HG02610 (cell line): ENCODE results near the gene CLIC1.

Source experiments
- ATAC-seq: cut with Tn5 transposase; IDR thresholded peaks from one replicate; pipeline ENCODE4 v1.9.1; 2021; ENCODE audit warnings: mild to moderate bottlenecking, moderate library complexity; ENCODE audit not compliant: unreplicated experiment

Gene CLIC1

GRCh38 chr6:31740397-31741223, 4.3 kb upstream of the CLIC1 start:
- ATAC-seq = no peak

DNA sequence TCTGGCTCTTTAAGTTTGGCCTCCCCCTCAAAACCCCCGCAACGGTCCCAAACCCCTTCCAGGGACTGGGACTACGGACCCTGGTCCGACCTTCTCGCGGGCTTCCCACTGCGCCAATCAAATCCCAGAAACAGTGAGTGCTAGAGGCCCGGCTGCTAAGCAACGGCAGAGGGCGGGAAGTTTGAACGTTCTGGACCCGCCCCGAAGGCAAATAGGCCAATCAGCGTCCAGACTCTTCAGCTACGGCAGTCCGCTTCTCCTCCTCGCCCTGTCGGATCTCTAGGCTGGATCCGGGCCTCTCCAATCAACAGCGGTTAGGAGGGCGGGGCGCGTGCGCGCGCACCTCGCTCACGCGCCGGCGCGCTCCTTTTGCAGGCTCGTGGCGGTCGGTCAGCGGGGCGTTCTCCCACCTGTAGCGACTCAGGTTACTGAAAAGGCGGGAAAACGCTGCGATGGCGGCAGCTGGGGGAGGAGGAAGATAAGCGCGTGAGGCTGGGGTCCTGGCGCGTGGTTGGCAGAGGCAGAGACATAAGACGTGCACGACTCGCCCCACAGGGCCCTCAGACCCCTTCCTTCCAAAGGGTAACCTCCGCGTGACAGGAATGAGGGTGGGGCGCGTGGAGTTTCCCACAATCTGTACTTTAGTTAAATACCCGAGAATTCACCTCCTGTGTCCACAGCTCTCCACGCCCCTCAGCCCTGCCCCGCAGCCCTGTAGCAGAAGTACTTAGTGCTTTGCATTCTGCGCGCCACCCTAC, 3.5 kb upstream of the CLIC1 start, which contains the start of gene MSH5:
Gene MSH5 (plus strand): TSS at position 367 of the 758 bp plus-strand sequence. CDS start 462 bp downstream, outside the sequence.
- peak; percentile 76 for ATAC-seq

DNA sequence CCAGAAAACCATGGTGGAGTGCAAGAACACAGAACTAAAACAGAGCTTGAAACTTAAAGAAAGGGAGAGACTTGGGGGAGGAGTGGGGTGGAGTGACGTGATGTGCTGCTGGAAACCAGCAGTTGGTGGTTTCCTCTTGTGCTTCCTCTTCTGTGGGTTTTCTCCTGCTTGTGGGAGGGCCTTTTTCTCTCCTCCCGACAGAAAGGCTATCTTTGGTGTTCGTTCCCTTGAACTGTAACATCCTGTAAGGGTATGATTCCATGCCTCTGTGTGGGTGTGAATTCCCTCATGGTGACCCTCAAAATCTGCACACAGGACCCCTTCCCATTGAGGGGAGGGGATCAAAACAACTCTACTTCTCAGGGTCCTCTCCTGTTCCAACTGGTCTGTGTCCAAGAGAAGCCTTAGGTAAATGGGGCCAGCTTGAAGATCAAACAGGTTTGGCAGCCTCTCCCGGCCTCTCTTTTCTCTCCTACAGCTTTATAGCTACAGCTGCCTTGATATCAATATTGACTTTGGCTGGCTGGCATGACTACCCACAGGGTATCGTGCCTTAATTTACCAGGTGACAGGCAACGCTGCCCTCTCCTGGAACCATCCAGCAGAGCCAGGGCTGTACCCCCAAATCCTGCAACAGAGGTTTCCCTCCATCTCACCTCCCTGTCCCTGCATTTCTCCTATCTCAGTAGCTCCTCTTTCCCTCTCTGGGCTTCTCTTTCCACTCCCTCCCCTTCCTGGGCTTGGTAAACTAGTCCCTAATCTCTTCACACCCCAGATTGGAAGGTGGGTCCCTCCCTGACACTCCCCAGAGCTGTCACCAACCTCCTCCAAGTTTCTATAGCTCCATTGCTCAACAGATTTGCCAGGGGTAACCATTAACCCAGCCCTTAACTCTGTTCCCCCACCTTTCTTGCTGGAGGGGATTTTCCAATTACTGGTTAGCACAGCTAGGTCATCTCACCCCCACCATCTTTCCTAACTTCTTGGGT, 2.0 kb upstream of the CLIC1 start:
- peak; percentile 23 for ATAC-seq

DNA sequence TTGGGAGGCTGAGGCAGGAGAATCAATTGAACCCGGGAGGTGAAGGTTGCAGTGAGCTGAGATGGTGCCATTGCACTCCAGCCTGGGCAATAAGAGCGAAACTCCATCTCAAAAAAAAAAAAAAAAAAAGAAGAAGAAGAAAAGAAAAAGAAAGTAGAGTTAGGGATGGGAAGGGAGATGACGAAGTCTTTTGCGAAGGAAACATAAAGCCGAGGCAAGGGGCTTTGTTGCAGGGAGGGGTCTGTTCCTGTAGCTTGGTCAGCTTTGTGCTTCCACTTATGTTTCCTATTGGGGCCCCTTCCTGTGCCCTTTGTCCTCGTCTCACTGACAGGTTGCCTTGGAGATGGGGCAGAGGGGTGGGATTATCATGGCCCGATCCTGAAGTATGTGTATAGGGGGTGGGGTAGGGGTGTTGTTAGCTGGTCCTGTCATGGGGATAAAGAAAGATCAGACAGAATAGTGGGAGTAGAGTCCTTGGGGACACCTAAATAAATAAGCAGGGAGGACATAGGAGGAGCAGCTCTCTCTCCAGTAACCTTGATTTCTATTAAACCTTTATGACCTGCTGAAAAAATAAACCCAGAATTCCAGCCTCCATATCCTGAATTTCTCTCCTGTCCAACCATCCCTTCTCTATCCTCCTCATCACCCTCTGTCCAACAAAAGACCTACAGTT, 1.1 kb upstream of the CLIC1 start:
- no peak for ATAC-seq

- no peak for ATAC-seq
These were observed 511 bp upstream of the CLIC1 start for GRCh38 chr6:31736768-31737314.

DNA sequence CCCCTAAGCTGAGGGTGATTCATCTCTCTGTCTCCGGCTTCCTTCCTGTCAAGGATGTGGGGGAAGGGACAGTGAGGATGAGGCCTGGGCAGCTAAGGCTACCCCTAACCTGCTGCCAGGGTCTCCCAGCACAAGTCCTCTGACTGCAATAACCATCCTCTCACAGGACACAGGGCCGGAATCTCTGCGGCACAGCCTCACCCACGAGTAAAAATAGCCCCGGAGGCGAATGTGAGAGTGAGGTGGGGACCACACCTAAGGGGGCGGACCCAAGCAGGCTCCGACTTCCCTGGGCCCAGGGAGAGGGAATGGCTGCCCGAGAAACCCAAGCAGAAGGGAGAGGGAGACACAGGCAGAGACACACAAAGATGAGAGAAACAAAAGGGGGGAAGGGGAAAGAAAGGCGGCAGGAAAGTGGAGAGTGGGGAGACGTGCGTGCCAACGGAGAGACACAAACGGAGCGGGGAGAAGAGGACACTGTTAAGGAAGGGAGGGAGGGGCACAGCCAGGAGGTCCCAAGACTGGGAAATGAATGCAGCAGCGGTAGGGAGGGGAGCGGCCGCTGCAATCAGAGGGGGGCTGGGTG, 1.4 kb downstream of the CLIC1 start:
- ATAC-seq = peak; percentile 34

DNA sequence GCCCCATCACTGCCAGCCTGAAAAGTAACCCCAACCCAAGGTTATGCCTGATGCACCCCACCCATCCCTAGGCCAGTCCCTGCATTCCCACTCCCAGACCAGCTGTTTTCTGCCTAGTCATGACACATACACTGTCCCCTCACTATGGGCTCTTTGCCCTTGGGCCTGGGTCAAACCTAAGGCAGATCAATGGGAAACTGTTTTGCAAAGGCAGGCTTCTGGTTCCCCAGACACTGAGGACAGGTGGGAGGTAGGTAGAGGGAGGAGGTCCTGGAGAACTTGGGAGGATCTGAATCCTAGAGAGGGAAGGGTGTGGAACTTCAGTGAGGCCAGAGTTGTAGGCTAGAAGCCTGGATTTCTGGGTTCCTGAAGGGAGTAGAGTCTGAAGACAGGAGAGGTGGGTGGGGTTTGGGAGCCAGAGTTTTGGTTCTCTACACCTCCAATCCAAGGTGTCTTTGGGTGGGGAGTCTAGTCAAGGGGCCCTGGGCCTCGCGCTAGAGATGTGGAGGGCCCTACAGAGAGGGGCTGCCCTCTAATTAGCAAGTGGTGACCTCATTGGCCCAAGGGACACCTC, 2.0 kb downstream of the CLIC1 start:
- no peak for ATAC-seq

DNA sequence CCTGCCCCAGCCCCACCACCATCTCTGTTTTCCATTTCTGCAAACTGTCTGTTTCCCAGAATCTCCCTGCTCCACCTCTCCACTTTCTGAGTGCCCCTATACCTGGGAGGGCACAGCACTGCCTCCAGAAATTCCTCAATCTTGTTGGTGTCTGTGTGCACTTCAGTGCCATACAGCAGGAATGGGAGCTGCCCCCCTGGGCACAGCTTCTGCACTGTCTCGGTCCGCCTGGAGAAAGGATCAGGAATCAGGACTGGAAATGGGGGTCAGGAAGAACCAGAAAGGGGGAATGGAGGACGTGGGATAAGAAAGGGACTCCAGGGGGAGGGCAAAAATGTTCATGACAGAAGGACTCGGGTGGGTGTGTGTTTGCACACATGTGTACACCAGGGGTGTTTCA, 2.6 kb downstream of the CLIC1 start:
- no peak for ATAC-seq

- ATAC-seq = no peak
These were observed 4.3 kb downstream of the CLIC1 start for GRCh38 chr6:31732029-31732428.

DNA sequence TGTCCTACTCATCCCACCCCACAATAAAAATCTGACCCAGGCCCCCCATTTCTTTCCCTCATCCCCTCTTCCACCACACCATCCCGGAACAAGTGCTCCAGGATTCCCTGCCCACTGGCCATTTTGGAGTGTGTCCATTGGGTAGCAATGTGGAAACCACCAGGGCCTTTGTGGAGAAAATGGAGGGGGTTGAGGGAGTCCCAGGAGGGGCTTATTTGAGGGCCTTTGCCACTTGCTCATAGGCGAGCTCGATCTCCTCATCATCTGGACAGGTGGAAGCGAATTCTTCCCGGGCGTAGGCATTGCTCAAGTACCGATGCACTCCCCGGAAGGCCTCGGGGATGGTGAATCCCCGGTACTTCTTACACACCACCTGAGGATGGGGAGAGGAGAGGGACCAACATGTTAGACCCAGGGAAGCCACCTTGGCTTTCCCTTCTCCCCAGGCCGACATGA, 5.7 kb downstream of the CLIC1 start:
- no peak for ATAC-seq

- no peak for ATAC-seq
These were observed 6.2 kb downstream of the CLIC1 start for GRCh38 chr6:31729979-31730630.

DNA sequence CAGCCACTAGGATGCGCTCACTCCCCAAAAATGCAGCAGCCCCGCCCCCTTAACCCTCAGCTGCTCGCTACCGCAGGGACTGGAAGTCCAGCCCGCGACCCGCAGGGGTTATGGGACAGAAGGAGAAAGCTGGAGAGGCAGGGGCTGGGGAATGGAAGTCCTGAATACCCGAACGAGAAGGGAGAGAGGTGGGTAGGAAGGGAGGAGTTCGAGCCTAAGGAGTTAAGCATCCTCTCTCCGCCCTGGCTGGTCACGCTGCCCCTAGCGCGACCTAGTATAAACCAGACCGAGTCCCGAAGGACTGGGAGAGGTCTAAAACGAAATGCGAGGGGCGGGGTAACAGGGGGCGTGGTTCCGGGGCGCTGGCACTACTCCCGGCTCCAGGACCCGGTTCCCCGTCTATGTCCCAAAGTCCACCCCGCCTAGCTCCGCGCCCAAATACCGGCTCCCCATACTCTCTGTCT, 6.8 kb downstream of the CLIC1 start:
- no peak for ATAC-seq

GRCh38 chr6:31728767-31729514, 7.4 kb downstream of the CLIC1 start, which contains the start of gene DDAH2:
Gene DDAH2 (minus strand): TSS chr6:31729299. CDS start chr6:31729161, 138 bp downstream.
- ATAC-seq = no peak

DNA sequence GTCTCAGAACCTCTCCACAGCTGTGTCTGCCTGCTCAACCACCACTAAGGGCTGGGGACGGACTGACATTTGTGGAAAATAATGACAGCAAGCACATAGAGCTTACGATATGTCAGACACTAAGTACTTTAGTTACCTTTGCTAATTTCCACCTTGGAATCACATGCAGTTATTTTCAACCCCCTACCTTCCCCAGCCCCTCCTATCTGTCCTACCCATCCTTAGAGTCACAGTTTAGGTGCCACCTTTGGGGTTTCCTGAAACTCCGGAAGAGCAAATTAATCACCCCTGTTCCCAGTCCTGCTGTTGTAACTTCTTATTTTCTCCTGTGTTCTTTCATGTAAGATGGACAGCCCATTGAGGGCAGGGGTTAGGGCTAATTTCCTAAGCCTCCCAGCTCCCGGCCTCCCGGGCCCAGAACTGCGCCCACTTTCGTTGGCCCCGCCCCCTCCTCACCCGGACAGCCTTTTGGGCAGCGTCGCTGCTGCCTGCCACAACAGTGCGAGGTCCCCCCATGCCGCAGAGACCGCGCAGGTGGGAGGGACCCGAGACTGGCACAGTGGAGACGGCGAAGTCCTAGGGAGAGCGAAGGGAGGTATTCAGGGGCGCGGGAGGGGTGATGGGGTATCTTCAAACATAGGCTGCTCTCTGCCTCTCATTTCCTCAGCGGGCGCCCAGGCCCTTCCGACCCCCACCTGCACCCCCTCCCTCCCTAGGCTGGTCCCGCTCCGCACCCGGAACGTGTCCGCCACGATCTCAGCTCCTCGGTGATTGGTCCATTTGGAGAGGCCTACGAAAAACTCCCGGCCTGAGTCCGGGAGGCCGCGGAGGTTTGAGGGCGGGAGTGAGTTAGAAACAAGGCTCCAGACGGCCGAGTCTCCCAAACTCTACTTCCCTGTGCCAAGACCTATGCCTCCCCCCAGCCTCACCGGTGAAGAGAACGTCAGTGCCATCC, 8.3 kb downstream of the CLIC1 start:
- ATAC-seq = no peak

DNA sequence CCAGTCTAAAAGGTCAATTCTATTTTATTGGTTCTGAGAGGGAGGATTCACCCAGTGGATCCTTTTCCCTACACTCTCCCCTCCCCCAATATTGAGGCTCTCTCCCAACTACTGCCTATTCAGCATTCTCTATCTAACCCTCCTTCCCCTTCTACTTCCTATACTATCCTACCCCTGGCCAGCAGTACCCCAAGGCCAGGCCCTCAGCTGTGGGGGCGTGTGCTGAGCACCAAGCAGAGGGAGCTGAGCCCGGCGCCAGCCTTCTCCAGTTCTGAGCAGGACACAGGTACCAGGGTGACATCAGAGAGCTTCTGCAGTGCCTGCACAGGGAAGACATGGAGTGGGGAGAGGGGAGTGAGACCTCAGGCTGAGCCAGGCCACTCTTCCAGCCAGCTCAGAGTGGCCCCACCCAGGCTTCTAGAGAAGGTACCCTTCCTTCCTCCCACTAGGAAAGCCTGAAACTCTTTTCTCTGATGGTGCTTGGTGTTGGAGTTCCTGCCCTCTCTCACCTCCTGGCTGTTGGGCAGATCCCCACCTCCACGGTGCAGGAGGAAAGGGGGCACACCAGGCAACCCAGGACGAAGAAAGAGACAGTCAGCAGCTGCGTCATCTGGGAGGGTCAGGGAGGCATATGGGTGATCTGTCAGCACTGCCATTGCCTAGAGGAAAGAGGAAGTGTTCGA, 9.2 kb downstream of the CLIC1 start:
- peak; percentile 63 for ATAC-seq
